Type B pancreatic cell (in vitro differentiated cells): ENCODE measurements around the gene BTRC. TPM values are rescaled to one million over a fixed set of nuclear protein-coding genes. Genes with fewer than 3 reads are reported as not detected.

Experiments
- DNase-seq: peaks from one replicate; pipeline ENCODE4 v3.0.0; 2021; ENCODE audit warnings: mixed read lengths; ENCODE audit not compliant: unreplicated experiment; ENCODE audit errors: extremely low spot score
- H3K27ac Mint-ChIP-seq: 2 replicates; pipeline ENCODE4 v1.8.0; 2021; ENCODE audit warnings: mild to moderate bottlenecking, mixed read lengths
- H3K27me3 Mint-ChIP-seq: 2 replicates; pipeline ENCODE4 v1.8.0; 2021; ENCODE audit warnings: mixed read lengths
- H3K36me3 Mint-ChIP-seq: 2 replicates; pipeline ENCODE4 v1.8.0; 2021; ENCODE audit warnings: mixed read lengths
- H3K4me1 Mint-ChIP-seq: one replicate; pipeline ENCODE4 v1.8.0; 2021; ENCODE audit warnings: mixed read lengths; ENCODE audit not compliant: unreplicated experiment
- H3K4me3 Mint-ChIP-seq: 2 replicates; pipeline ENCODE4 v1.8.0; 2021; ENCODE audit warnings: mild to moderate bottlenecking, mixed read lengths
- H3K9me3 Mint-ChIP-seq: 2 replicates; pipeline ENCODE4 v1.8.0; 2021; ENCODE audit warnings: mixed read lengths
- CTCF ChIP-seq: fragments of 200-600 bp; sonication (generic); conservative IDR thresholded peaks from 2 replicates; pipeline ENCODE4 v1.5.0; 2021; ENCODE audit warnings: antibody characterized with exemption, mild to moderate bottlenecking
- long read RNA-seq: library from polyadenylated mRNA; unstranded; transcript quantifications from one replicate; pipeline ENCODE4 v2.0.0, GENCODE V29; 2020
- total RNA-seq: library from RNA; stranded (reverse); gene quantifications from 2 replicates; pipeline ENCODE4 v1.2.1, GENCODE V29; 2021; ENCODE audit warnings: low replicate concordance

Gene BTRC
- total RNA-seq, result 25.9 and 35.2 TPM in 2 replicates
- long read RNA-seq, full-length matches to known transcripts, result 44 of 73 reads
- long read RNA-seq, partial matches to known transcripts, result 5 of 73 reads
- long read RNA-seq, other reads (novel, unspliced or antisense), result 24 of 73 reads

- H3K4me1 Mint-ChIP-seq, result peaks cover 25% of the 10 kb centered on the region
- no peaks in the 10 kb centered on the region for H3K9me3 Mint-ChIP-seq
- peak; percentile 96 for DNase-seq
- peak within 1 kb of the TSS; percentile 88 for H3K27ac Mint-ChIP-seq
- peaks cover 7% of the 10 kb centered on the region for H3K36me3 Mint-ChIP-seq
- peaks cover 19% of the 10 kb centered on the region for H3K27me3 Mint-ChIP-seq
- TF ChIP-seq CTCF, result no peak
- peak within 1 kb of the TSS; percentile 97 for H3K4me3 Mint-ChIP-seq
Observed at GRCh38 chr10:101353692-101354327, at the start of gene BTRC. Gene BTRC (plus strand): TSS chr10:101354165. CDS start chr10:101354181, 16 bp downstream.

- Mint-ChIP-seq H3K27me3 (peaks cover 77% of the 10 kb centered on the region), H3K4me1 (peaks cover 25% of the 10 kb centered on the region), H3K4me3 (no peak overlapping the region), H3K27ac (no peak overlapping the region), H3K9me3 (no peaks in the 10 kb centered on the region), H3K36me3 (no peaks in the 10 kb centered on the region)
- no peak for TF ChIP-seq CTCF
- no peak for DNase-seq
Observed at GRCh38 chr10:101304316-101304715, 49.6 kb upstream of the BTRC start.

GRCh38 chr10:101305320-101306241 lies 48.4 kb upstream of the BTRC start:
- peaks cover 2% of the 10 kb centered on the region for H3K9me3 Mint-ChIP-seq
- no peak overlapping the region for H3K27ac Mint-ChIP-seq
- H3K36me3 Mint-ChIP-seq, result no peaks in the 10 kb centered on the region
- peaks cover 75% of the 10 kb centered on the region for H3K27me3 Mint-ChIP-seq
- TF ChIP-seq CTCF, result no peak
- peaks cover 27% of the 10 kb centered on the region for H3K4me1 Mint-ChIP-seq
- DNase-seq, result no peak
- no peak overlapping the region for H3K4me3 Mint-ChIP-seq

- Mint-ChIP-seq H3K27me3 (peaks cover 73% of the 10 kb centered on the region), H3K4me3 (no peak overlapping the region), H3K9me3 (peaks cover 4% of the 10 kb centered on the region), H3K36me3 (no peaks in the 10 kb centered on the region), H3K4me1 (peaks cover 34% of the 10 kb centered on the region), H3K27ac (no peak overlapping the region)
- no peak for DNase-seq
- no peak for TF ChIP-seq CTCF
Observed at GRCh38 chr10:101308051-101308450, 45.9 kb upstream of the BTRC start.

- Mint-ChIP-seq H3K36me3 (no peaks in the 10 kb centered on the region), H3K9me3 (peaks cover 4% of the 10 kb centered on the region), H3K4me3 (peak overlapping the region; percentile 73), H3K4me1 (peaks cover 11% of the 10 kb centered on the region), H3K27ac (peak overlapping the region; percentile 30), H3K27me3 (peaks cover 66% of the 10 kb centered on the region)
- DNase-seq, result no peak
- TF ChIP-seq CTCF, result no peak
Observed at GRCh38 chr10:101310529-101311184, 43.3 kb upstream of the BTRC start.
